ENCODE results near the gene NRSN2.
A peak's percentile ranks its signal among the peaks of the same experiment; 100 is the strongest.

NRSN2 gene

GRCh38 chr20:312866-313265 is 34.0 kb upstream of the NRSN2 start:
- Mint-ChIP-seq H3K36me3 (peaks cover 5 to 9% of the 10 kb centered on the region in 2 donors), H3K9me3 (peaks cover 0 to 3% of the 10 kb centered on the region in 2 donors), H3K4me1 (peaks cover 12 to 14% of the 10 kb centered on the region in 2 donors), H3K27me3 (no peaks in the 10 kb centered on the region), H3K4me3 (no peak overlapping the region), H3K27ac (no peak overlapping the region)
- DNase-seq (no peak), ATAC-seq (replicated peaks) (no peak)

- no peaks in the 10 kb centered on the region for H3K27me3 Mint-ChIP-seq
- DNase-seq = no peak
- no peak for ATAC-seq (replicated peaks)
- H3K4me1 Mint-ChIP-seq = peaks cover 12 to 14% of the 10 kb centered on the region in 2 donors
- no peak overlapping the region for H3K4me3 Mint-ChIP-seq
- H3K9me3 Mint-ChIP-seq = peaks cover 0 to 3% of the 10 kb centered on the region in 2 donors
- H3K27ac Mint-ChIP-seq = no peak overlapping the region
- H3K36me3 Mint-ChIP-seq = peaks cover 5 to 9% of the 10 kb centered on the region in 2 donors
These were observed 33.5 kb upstream of the NRSN2 start for GRCh38 chr20:313402-313801.

GRCh38 chr20:313948-314347 is 33.0 kb upstream of the NRSN2 start:
- Mint-ChIP-seq H3K27ac (no peak overlapping the region), H3K4me3 (no peak overlapping the region), H3K4me1 (peaks cover 12 to 14% of the 10 kb centered on the region in 2 donors), H3K36me3 (peaks cover 5 to 9% of the 10 kb centered on the region in 2 donors), H3K27me3 (no peaks in the 10 kb centered on the region), H3K9me3 (peaks cover 0 to 3% of the 10 kb centered on the region in 2 donors)
- ATAC-seq (replicated peaks) = no peak
- no peak for DNase-seq

GRCh38 chr20:316316-317068 is 30.4 kb upstream of the NRSN2 start:
- ATAC-seq (replicated peaks) = no peak
- Mint-ChIP-seq H3K4me1 (peaks cover 0 to 6% of the 10 kb centered on the region in 2 donors), H3K27me3 (no peaks in the 10 kb centered on the region), H3K4me3 (no peak overlapping the region), H3K27ac (peak overlapping the region; percentile 31), H3K9me3 (peaks cover 0 to 3% of the 10 kb centered on the region in 2 donors), H3K36me3 (peaks cover 10 to 22% of the 10 kb centered on the region in 2 donors)
- no peak for DNase-seq

GRCh38 chr20:324177-325044 is 22.5 kb upstream of the NRSN2 start:
- ATAC-seq (replicated peaks) (peak; percentile 69 to 72), DNase-seq (peak; percentile 87)
- Mint-ChIP-seq H3K9me3 (no peaks in the 10 kb centered on the region), H3K4me3 (peak overlapping the region; percentile 89 to 96), H3K36me3 (peaks cover 7 to 19% of the 10 kb centered on the region in 2 donors), H3K27me3 (no peaks in the 10 kb centered on the region), H3K27ac (peak overlapping the region; percentile 95), H3K4me1 (peaks cover 26 to 35% of the 10 kb centered on the region in 2 donors)

- Mint-ChIP-seq H3K4me3 (peak within 1 kb of the TSS; percentile 90 to 96), H3K36me3 (peaks cover 5 to 14% of the 10 kb centered on the region in 2 donors), H3K9me3 (no peaks in the 10 kb centered on the region), H3K27ac (peak within 1 kb of the TSS; percentile 95), H3K4me1 (peaks cover 33 to 44% of the 10 kb centered on the region in 2 donors), H3K27me3 (no peaks in the 10 kb centered on the region)
- ATAC-seq (replicated peaks) (peak; percentile 79 to 80), DNase-seq (peak; percentile 92)
These were observed 21.6 kb upstream of the NRSN2 start, which contains the start of gene SOX12 for GRCh38 chr20:325045-325888. SOX12 (plus strand) TSS chr20:325552; CDS start chr20:325925, 373 bp downstream.

GRCh38 chr20:325889-326644 is 20.8 kb upstream of the NRSN2 start:
- no peaks in the 10 kb centered on the region for H3K9me3 Mint-ChIP-seq
- peak overlapping the region; percentile 90 to 91 for H3K4me3 Mint-ChIP-seq
- H3K36me3 Mint-ChIP-seq = peaks cover 5 to 10% of the 10 kb centered on the region in 2 donors
- peak overlapping the region; percentile 85 for H3K27ac Mint-ChIP-seq
- DNase-seq (peak; percentile 50), ATAC-seq (replicated peaks) (peak in 1 of 2 donors; percentile 3)
- peaks cover 36 to 47% of the 10 kb centered on the region in 2 donors for H3K4me1 Mint-ChIP-seq
- no peaks in the 10 kb centered on the region for H3K27me3 Mint-ChIP-seq

GRCh38 chr20:326645-327185 is 20.2 kb upstream of the NRSN2 start:
- H3K9me3 Mint-ChIP-seq = no peaks in the 10 kb centered on the region
- H3K4me1 Mint-ChIP-seq = peaks cover 32 to 47% of the 10 kb centered on the region in 2 donors
- ATAC-seq (replicated peaks) = no peak
- H3K36me3 Mint-ChIP-seq = peaks cover 1 to 4% of the 10 kb centered on the region in 2 donors
- no peaks in the 10 kb centered on the region for H3K27me3 Mint-ChIP-seq
- H3K27ac Mint-ChIP-seq = peak overlapping the region; percentile 69
- DNase-seq = peak; percentile 21
- peak overlapping the region; percentile 81 to 90 for H3K4me3 Mint-ChIP-seq

GRCh38 chr20:327186-328026 is 19.5 kb upstream of the NRSN2 start:
- Mint-ChIP-seq H3K4me3 (peak overlapping the region; percentile 81 to 90), H3K9me3 (no peaks in the 10 kb centered on the region), H3K36me3 (peaks cover 1 to 4% of the 10 kb centered on the region in 2 donors), H3K27ac (peak overlapping the region; percentile 69), H3K4me1 (peaks cover 32 to 47% of the 10 kb centered on the region in 2 donors), H3K27me3 (no peaks in the 10 kb centered on the region)
- peak in 1 of 2 donors; percentile 4 for ATAC-seq (replicated peaks)
- peak; percentile 53 for DNase-seq

- Mint-ChIP-seq H3K4me1 (peaks cover 32 to 47% of the 10 kb centered on the region in 2 donors), H3K27ac (peak overlapping the region; percentile 85), H3K36me3 (peaks cover 1 to 4% of the 10 kb centered on the region in 2 donors), H3K4me3 (peak overlapping the region; percentile 81 to 90), H3K9me3 (no peaks in the 10 kb centered on the region), H3K27me3 (no peaks in the 10 kb centered on the region)
- no peak for ATAC-seq (replicated peaks)
- no peak for DNase-seq
These were observed 18.6 kb upstream of the NRSN2 start for GRCh38 chr20:328027-328974.

- Mint-ChIP-seq H3K4me3 (no peak overlapping the region), H3K27ac (no peak overlapping the region)
These were observed 17.8 kb upstream of the NRSN2 start for GRCh38 chr20:328975-329695.

More at GRCh38 chr20:328975-329695, 17.8 kb upstream of the NRSN2 start:
- ATAC-seq (replicated peaks) (no peak), DNase-seq (no peak)
- H3K27me3 Mint-ChIP-seq = no peaks in the 10 kb centered on the region
- peaks cover 1 to 4% of the 10 kb centered on the region in 2 donors for H3K36me3 Mint-ChIP-seq
- H3K9me3 Mint-ChIP-seq = no peaks in the 10 kb centered on the region
- peaks cover 32 to 39% of the 10 kb centered on the region in 2 donors for H3K4me1 Mint-ChIP-seq

All from stimulated activated naive B cell treated with anti-CD40 and anti-IgM and Interleukin-4, amounts not matched to agents 10 μg/mL and 1 μg/mL and 100 μg/mL, for 72 hours (primary cell).